ENCODE measurements around the gene PALLD. TPM values are rescaled to one million over a fixed set of nuclear protein-coding genes. Genes with fewer than 3 reads are reported as not detected.

The PALLD gene
- total and polyA plus RNA-seq, 2 of the 13 experiments (the other 11 are each of a cell fraction or from before 2014, with no cell fraction given), result 0.50 to 1.5 TPM

DNA sequence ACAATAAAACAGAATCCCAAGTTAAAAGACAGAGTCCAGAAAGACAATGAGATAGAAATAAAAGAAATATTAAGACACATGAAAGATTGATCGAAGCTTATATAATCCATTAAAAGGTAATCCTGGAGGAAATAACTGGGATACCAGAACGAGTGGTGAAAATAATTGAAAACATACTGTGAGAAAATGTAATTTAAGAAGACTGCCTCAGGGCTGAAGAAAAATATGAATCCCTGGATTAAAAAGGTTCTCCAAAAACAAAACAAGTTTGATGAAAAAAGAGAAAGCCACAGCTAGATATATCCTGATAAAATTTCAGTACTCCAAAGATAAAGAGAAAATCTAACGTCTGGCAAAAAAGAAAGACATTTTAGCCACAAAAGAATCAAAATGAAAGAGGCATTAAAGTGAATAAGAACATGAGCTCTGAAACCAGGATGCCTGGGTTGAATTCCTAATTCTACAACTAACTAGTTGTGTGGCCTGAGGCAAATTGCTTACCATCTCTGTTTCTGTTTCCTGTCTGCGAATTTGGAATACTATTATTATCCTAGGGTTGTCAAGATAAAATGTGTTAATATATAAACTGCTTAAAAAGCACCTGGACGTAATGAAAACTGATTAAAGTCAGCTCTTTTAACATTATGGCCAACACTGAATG lies 22.1 kb upstream of the PALLD start:
- Histone ChIP-seq H2AFZ (ENCODE audit: low read length) (no peak overlapping the region), H3K27ac (ENCODE audit: extremely low read length, insufficient read depth, low read length) (no peak overlapping the region), H3K4me3 (replicated peaks in 1 of 3; ENCODE audit: insufficient read depth in 1 of 3, low read depth in 2 of 3, low read length in 3 of 3) (no peak overlapping the region), H3K36me3 (replicated peaks in 1 of 2; ENCODE audit: control insufficient read depth in 1 of 2, insufficient read depth in 2 of 2, low read length in 2 of 2) (no peaks in the 10 kb centered on the region), H3K4me1 (ENCODE audit: insufficient read depth, low read length) (no peaks in the 10 kb centered on the region), H3K79me2 (ENCODE audit: insufficient read depth, low read length) (no peaks in the 10 kb centered on the region), H3K4me2 (ENCODE audit: low read depth, low read length) (no peak overlapping the region), H3K9me3 (ENCODE audit: low read length) (no peaks in the 10 kb centered on the region), H3K9ac (ENCODE audit: insufficient read depth, low read depth, low read length) (no peak overlapping the region), H3K27me3 (ENCODE audit: control insufficient read depth in 1 of 2, insufficient read depth in 2 of 2, low read length in 2 of 2) (no peaks in the 10 kb centered on the region), H4K20me1 (ENCODE audit: insufficient read depth, low read length) (no peaks in the 10 kb centered on the region)
- intact Hi-C loops (cut with micrococcal nuclease; ENCODE audit: unreplicated experiment) (no loop called here), in situ Hi-C loops (cut with HindIII; ENCODE audit: extremely low pct_ligation_motif_present, low pct_unique_long_range_greater_than_20kb) (no loop called here)
- no peak for DNase-seq (ENCODE audit: low spot score)
- no peak for FAIRE-seq
- POLR2A ChIA-PET, result no interaction called here
- TF ChIP-seq ZNF292 (CRISPR knock-in tag; IDR thresholded peaks at IDR 0.05; ENCODE audit: borderline replicate concordance, low read depth) (no peak), MAFK (conservative IDR thresholded peaks at IDR 0.05 in 1 of 2, IDR thresholded peaks at IDR 0.05 in 1 of 2; ENCODE audit: low read length in 2 of 2) (no peak), CREM (IDR thresholded peaks at IDR 0.05) (no peak), CREM (CRISPR knock-in tag; IDR thresholded peaks at IDR 0.05) (no peak), FOXK1 (CRISPR knock-in tag; IDR thresholded peaks at IDR 0.05; ENCODE audit: borderline replicate concordance, low read depth) (no peak), SRSF9 (IDR thresholded peaks at IDR 0.05; ENCODE audit: borderline replicate concordance, insufficient read depth, low read depth, low read length, poor library complexity, severe bottlenecking) (no peak), PHF21A (CRISPR knock-in tag; IDR thresholded peaks at IDR 0.05) (no peak), ZNF563 (CRISPR knock-in tag; IDR thresholded peaks at IDR 0.05) (no peak), NBN (conservative IDR thresholded peaks at IDR 0.05) (no peak)
- WGBS (ENCODE audit: low lambda C conversion rate), result 3% methylated on average over 5 of the region's 5 CpGs
- no TSS peak for BruUV-seq (replicated peaks)
- no peak for ATAC-seq
- CTCF ChIA-PET (ENCODE audit: low intra/inter-chr PET ratio, low total read pairs), result no interaction called here

DNA sequence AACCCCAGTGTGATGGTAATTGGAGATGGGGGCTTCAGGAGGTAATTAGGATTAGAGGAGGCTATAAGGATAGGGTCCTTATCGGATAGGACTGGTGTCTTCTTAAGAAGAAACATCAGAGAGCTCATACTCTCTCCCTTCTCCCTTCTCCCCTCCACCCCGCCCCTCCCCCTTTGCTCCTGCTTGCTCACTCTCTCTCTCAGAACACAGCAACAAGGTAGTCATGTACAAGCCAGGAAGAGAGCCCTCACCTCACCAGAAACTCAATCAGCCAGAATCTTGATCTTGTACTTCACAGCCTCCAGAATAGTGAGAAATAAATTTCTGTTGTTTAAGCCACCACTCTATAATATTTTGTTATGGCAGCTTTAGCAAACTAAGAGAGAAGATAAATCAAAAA lies 21.1 kb upstream of the PALLD start:
- Histone ChIP-seq H3K9ac (ENCODE audit: insufficient read depth, low read depth, low read length) (no peak overlapping the region), H3K4me2 (ENCODE audit: low read depth, low read length) (no peak overlapping the region), H2AFZ (ENCODE audit: low read length) (no peak overlapping the region), H3K27me3 (ENCODE audit: control insufficient read depth in 1 of 2, insufficient read depth in 2 of 2, low read length in 2 of 2) (peaks cover 0 to 2% of the 10 kb centered on the region in 2 experiments; a peak in 1 of 5 replicates), H3K79me2 (ENCODE audit: insufficient read depth, low read length) (no peaks in the 10 kb centered on the region), H3K36me3 (replicated peaks in 1 of 2; ENCODE audit: control insufficient read depth in 1 of 2, insufficient read depth in 2 of 2, low read length in 2 of 2) (no peaks in the 10 kb centered on the region), H3K4me3 (replicated peaks in 1 of 3; ENCODE audit: insufficient read depth in 1 of 3, low read depth in 2 of 3, low read length in 3 of 3) (no peak overlapping the region), H3K9me3 (ENCODE audit: low read length) (no peaks in the 10 kb centered on the region), H3K4me1 (ENCODE audit: insufficient read depth, low read length) (peaks cover 2% of the 10 kb centered on the region; the same call in 1 of the 2 replicates), H4K20me1 (ENCODE audit: insufficient read depth, low read length) (no peaks in the 10 kb centered on the region), H3K27ac (ENCODE audit: extremely low read length, insufficient read depth, low read length) (no peak overlapping the region)
- TF ChIP-seq ZFP37 (CRISPR knock-in tag; IDR thresholded peaks at IDR 0.05; ENCODE audit: borderline replicate concordance), result no peak
- ChIA-PET POLR2A (no interaction called here), CTCF (ENCODE audit: low intra/inter-chr PET ratio, low total read pairs) (no interaction called here)
- no peak for ATAC-seq
- in situ Hi-C loops (cut with HindIII; ENCODE audit: extremely low pct_ligation_motif_present, low pct_unique_long_range_greater_than_20kb) (no loop called here), intact Hi-C loops (cut with micrococcal nuclease; ENCODE audit: unreplicated experiment) (no loop called here)
- WGBS (ENCODE audit: low lambda C conversion rate), result 3% methylated on average over 2 of the region's 2 CpGs
- no TSS peak for BruUV-seq (replicated peaks)
- DNase-seq (ENCODE audit: low spot score), result no peak
- FAIRE-seq, result no peak
